RWPE1 (cell line): ENCODE data around the gene DBI.

Experiments used
- CTCF ChIA-PET: fragments of 350-600 bp; sonication (Branson Sonifier 250); formaldehyde crosslinking; extraction: SDS; loops from one replicate; lab custom pipeline; 2021; lab: Yijun Ruan, JAX
- POLR2A ChIA-PET: fragments of 400-600 bp; formaldehyde crosslinking; extraction: SDS; loops from one replicate; lab custom pipeline; 2020; ENCODE audit warnings: antibody characterized with exemption; ENCODE audit not compliant: low non-redundant PET; lab: Yijun Ruan, JAX
- DNase-seq: peaks from one replicate; pipeline ENCODE4 v3.0.0; 2012; ENCODE audit warnings: low spot score
- H3K27ac ChIP-seq: fragments of 450-650 bp; 2 replicates; pipeline ENCODE4 v1.5.1; 2017
- TF ChIP-seq, protein P1 (sequence below): fragments of 450-650 bp; conservative IDR thresholded peaks from 2 replicates; pipeline ENCODE4 v1.5.1; 2017; ENCODE audit warnings: low read depth, mild to moderate bottlenecking

The DBI gene

GRCh38 chr2:119354860-119355259 is 11.9 kb upstream of the DBI start:
- ChIA-PET POLR2A (no interaction called here), CTCF (no interaction called here)
- DNase-seq = no peak
- H3K27ac ChIP-seq = no peak overlapping the region
- TF ChIP-seq, protein P1, sequence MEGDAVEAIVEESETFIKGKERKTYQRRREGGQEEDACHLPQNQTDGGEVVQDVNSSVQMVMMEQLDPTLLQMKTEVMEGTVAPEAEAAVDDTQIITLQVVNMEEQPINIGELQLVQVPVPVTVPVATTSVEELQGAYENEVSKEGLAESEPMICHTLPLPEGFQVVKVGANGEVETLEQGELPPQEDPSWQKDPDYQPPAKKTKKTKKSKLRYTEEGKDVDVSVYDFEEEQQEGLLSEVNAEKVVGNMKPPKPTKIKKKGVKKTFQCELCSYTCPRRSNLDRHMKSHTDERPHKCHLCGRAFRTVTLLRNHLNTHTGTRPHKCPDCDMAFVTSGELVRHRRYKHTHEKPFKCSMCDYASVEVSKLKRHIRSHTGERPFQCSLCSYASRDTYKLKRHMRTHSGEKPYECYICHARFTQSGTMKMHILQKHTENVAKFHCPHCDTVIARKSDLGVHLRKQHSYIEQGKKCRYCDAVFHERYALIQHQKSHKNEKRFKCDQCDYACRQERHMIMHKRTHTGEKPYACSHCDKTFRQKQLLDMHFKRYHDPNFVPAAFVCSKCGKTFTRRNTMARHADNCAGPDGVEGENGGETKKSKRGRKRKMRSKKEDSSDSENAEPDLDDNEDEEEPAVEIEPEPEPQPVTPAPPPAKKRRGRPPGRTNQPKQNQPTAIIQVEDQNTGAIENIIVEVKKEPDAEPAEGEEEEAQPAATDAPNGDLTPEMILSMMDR = no peak

GRCh38 chr2:119359774-119360173 is 7.0 kb upstream of the DBI start:
- TF ChIP-seq, protein P1 = no peak
- POLR2A ChIA-PET = no interaction called here
- CTCF ChIA-PET = no interaction called here
- no peak overlapping the region for H3K27ac ChIP-seq
- DNase-seq = no peak

DNA sequence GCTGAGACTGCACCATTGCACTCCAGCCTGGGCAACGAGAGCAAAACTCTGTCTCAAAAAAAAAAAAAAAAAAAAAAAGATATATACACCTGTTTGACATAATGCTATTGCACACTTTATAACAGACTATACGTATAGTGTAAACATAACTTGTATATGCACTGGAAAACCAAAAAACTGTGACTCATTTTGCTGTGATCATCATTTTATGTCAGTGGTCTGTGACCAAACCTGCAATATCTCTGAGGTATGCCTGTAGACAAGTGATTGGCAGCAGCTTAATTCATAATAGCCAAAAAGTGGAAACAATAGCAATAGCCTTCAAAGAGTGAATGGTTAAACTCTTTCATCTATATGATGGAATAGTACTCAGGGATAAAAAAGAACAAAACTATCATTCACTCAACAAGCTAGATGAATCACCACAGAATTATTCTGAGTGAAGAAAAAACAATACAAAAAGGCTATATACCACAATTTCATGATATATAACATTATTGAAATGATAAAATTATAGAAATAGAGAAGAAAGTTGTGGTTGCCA is 6.3 kb upstream of the DBI start:
- TF ChIP-seq, protein P1 = no peak
- H3K27ac ChIP-seq = no peak overlapping the region
- no peak for DNase-seq
- ChIA-PET POLR2A (no interaction called here), CTCF (no interaction called here)

DNA sequence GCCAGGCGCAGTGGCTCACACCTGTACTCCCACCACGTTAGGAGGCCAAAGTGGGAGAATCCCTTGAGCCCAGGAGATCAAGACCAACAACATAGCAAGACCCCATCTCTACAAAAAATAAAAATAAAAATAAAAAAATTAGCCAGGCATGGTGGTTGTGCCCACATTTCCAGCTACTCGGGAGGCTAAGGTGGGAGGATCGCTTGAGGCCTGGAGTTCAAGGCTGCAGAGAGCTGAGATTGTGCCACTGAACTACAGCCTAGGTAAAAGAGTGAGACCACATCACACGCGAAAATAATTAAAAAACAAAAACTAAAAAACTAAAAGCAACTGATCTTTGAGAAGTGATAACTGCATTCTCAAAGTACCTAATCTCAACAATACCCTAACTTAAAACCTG is 2.0 kb upstream of the DBI start:
- POLR2A ChIA-PET = no interaction called here
- DNase-seq = no peak
- H3K27ac ChIP-seq = no peak overlapping the region
- CTCF ChIA-PET = no interaction called here
- TF ChIP-seq, protein P1 = no peak

DNA sequence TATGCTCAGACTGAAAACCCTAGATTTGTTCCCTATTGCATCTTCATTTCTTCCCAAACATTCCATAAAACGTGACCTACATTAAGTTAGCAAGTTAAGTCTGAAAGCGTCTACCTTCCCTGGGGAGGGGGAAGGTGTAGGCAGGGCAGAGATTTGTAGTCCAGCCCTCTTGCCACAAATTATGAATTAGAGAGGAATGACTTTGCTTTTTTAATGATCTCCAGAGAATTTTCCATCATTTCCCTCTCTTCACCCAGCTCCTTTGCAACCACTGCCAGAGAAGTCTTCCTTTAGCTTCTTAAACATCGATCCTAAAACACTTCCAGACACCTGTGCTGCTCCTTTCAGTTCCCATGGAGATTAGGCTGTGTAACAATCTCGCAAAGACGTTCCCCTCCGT is 1.3 kb upstream of the DBI start:
- TF ChIP-seq, protein P1 = no peak
- no peak overlapping the region for H3K27ac ChIP-seq
- POLR2A ChIA-PET = no interaction called here
- no peak for DNase-seq
- CTCF ChIA-PET = interaction anchor here (1.0 kb wide), 1 partner anchor 21 kb away, joined by 3 read pairs; no protein-coding TSS in a partner anchor

DNA sequence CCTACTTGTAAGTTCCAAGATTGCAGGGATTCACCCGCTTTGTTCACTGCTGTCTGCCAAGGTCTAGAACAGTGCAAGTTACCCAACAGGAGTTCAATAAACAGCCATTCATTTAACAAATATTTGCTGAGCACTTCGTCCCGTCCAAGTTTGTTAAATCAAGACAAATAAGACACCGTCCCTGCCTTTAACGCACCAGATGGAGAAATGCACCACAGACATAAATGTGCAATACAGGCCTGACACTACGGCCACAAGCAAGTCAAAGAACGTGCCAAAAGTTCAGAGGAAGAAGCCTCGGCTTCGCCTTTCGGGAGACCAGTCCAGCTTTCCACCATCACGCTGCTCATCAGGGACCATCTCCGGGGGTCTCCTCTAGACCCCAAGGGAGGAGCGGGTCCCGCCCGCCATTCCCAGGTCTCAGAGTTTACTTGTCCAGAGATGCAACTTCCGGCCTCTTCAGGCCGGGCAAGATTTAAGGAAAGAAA is 572 bp upstream of the DBI start:
- POLR2A ChIA-PET = interaction anchor here (1.0 kb wide), 1 partner anchor 15 kb away, joined by 3 read pairs; no protein-coding TSS in a partner anchor
- no peak for DNase-seq
- TF ChIP-seq, protein P1 = no peak
- CTCF ChIA-PET = interaction anchor here (1.0 kb wide), 1 partner anchor 22 kb away, joined by 3 read pairs; no protein-coding TSS in a partner anchor
- H3K27ac ChIP-seq = peak overlapping the region; percentile 82
